Activated CD8-positive, alpha-beta T cell treated with anti-CD3 and anti-CD28 coated beads for 36 hours (primary cell): ENCODE measurements around the gene MFN2. TPM values are rescaled to one million over a fixed set of nuclear protein-coding genes. Genes with fewer than 3 reads are reported as not detected.

Experiments
- ATAC-seq: fragments of 200-7000 bp; cut with Tn5 transposase; one replicate; pipeline ENCODE4 v1.10.0; 2021; ENCODE audit warnings: mild to moderate bottlenecking, moderate library complexity
- CTCF ChIA-PET: fragments of 350-600 bp; sonication (Branson Sonifier 250); formaldehyde crosslinking; loops from one replicate; lab custom pipeline; 2021; ENCODE audit warnings: antibody characterized with exemption; lab: Charles Lee
- POLR2A ChIA-PET: fragments of 350-600 bp; sonication (Branson Sonifier 250); formaldehyde crosslinking; loops from one replicate; lab custom pipeline; 2021; ENCODE audit warnings: antibody characterized with exemption; lab: Charles Lee
- DNase-seq: peaks from one replicate; pipeline ENCODE4 v3.0.0-alpha.2; 2020
- H3K27ac Mint-ChIP-seq: one replicate; pipeline ENCODE4 v1.8.0; 2021; ENCODE audit warnings: mild to moderate bottlenecking, mixed read lengths
- H3K27me3 Mint-ChIP-seq: one replicate; pipeline ENCODE4 v1.8.0; 2021; ENCODE audit warnings: mixed read lengths
- H3K36me3 Mint-ChIP-seq: one replicate; pipeline ENCODE4 v1.8.0; 2021; ENCODE audit warnings: low read depth, mixed read lengths
- H3K4me1 Mint-ChIP-seq: one replicate; pipeline ENCODE4 v1.8.0; 2021; ENCODE audit warnings: low read depth, mixed read lengths
- H3K4me3 Mint-ChIP-seq: one replicate; pipeline ENCODE4 v1.8.0; 2021; ENCODE audit warnings: mild to moderate bottlenecking, moderate library complexity, mixed read lengths
- H3K9me3 Mint-ChIP-seq: one replicate; pipeline ENCODE4 v1.8.0; 2021; ENCODE audit warnings: mixed read lengths
- CTCF ChIP-seq: fragments of 200-600 bp; IDR thresholded peaks from one replicate; pipeline ENCODE4 v1.8.0; 2022; ENCODE audit warnings: antibody characterized with exemption, mild to moderate bottlenecking
- intact Hi-C: fragments of 100-400 bp; cut with micrococcal nuclease; formaldehyde crosslinking; loops from one replicate; pipeline ENCODE4 v1.10.0; 2022
- total RNA-seq, 2 experiments: library from RNA; stranded (reverse); gene quantifications; one replicate each; pipeline ENCODE4 v1.2.3, GENCODE V29; 2021

MFN2 gene
- total RNA-seq, 2 experiments from 2014 or later: 51.0 to 51.1 TPM

GRCh38 chr1:12053752-12054548 lies 73.7 kb downstream of the MFN2 start:
- H3K27ac Mint-ChIP-seq: no peak overlapping the region
- DNase-seq (peak; percentile 55), ATAC-seq (peak; percentile 25)
- ChIA-PET POLR2A (interaction anchor here (0.9 to 6.4 kb wide), 4 partner anchors 13 to 146 kb away, joined by 4 to 32 read pairs (median 6); no protein-coding TSS in a partner anchor), CTCF (no interaction called here)
- no peaks in the 10 kb centered on the region for H3K9me3 Mint-ChIP-seq
- intact Hi-C loops: no loop called here
- peaks cover 55% of the 10 kb centered on the region for H3K4me1 Mint-ChIP-seq
- no peak for TF ChIP-seq CTCF
- no peak overlapping the region for H3K4me3 Mint-ChIP-seq
- peaks cover 7% of the 10 kb centered on the region for H3K27me3 Mint-ChIP-seq
- H3K36me3 Mint-ChIP-seq: no peaks in the 10 kb centered on the region

- CTCF ChIA-PET: interaction anchor here (0.8 to 1.2 kb wide), 3 partner anchors 8 to 106 kb away, joined by 3 to 4 read pairs (median 3); no protein-coding TSS in a partner anchor
- DNase-seq (no peak), ATAC-seq (no peak)
- TF ChIP-seq CTCF: no peak
- Mint-ChIP-seq H3K4me3 (no peak overlapping the region), H3K27me3 (peaks cover 6% of the 10 kb centered on the region), H3K36me3 (no peaks in the 10 kb centered on the region), H3K9me3 (no peaks in the 10 kb centered on the region), H3K4me1 (peaks cover 64% of the 10 kb centered on the region), H3K27ac (no peak overlapping the region)
- intact Hi-C loops: no loop called here
- POLR2A ChIA-PET: interaction anchor here (0.6 to 6.4 kb wide), 6 partner anchors 11 to 147 kb away, joined by 3 to 32 read pairs (median 6); no protein-coding TSS in a partner anchor
These were observed 75.0 kb downstream of the MFN2 start for GRCh38 chr1:12055259-12055658.

GRCh38 chr1:12056331-12056841 lies 76.1 kb downstream of the MFN2 start:
- Mint-ChIP-seq H3K27me3 (peaks cover 9% of the 10 kb centered on the region), H3K27ac (no peak overlapping the region), H3K4me3 (no peak overlapping the region), H3K4me1 (peaks cover 64% of the 10 kb centered on the region), H3K36me3 (no peaks in the 10 kb centered on the region), H3K9me3 (no peaks in the 10 kb centered on the region)
- no peak for TF ChIP-seq CTCF
- CTCF ChIA-PET: interaction anchor here (0.8 to 1.6 kb wide), 3 partner anchors 11 to 121 kb away, joined by 3 to 5 read pairs (median 3); no protein-coding TSS in a partner anchor
- POLR2A ChIA-PET: interaction anchor here (1.6 to 6.4 kb wide), 6 partner anchors 9 to 148 kb away, joined by 6 to 40 read pairs (median 16); no protein-coding TSS in a partner anchor
- DNase-seq (peak; percentile 34), ATAC-seq (peak; percentile 10)
- intact Hi-C loops: no loop called here

- ChIA-PET POLR2A (interaction anchor here (0.8 to 5.0 kb wide), 7 partner anchors 8 to 149 kb away, joined by 3 to 40 read pairs (median 10); no protein-coding TSS in a partner anchor), CTCF (interaction anchor here (0.8 to 1.6 kb wide), 3 partner anchors 12 to 120 kb away, joined by 3 to 5 read pairs (median 3); no protein-coding TSS in a partner anchor)
- no peaks in the 10 kb centered on the region for H3K9me3 Mint-ChIP-seq
- H3K36me3 Mint-ChIP-seq: no peaks in the 10 kb centered on the region
- intact Hi-C loops: no loop called here
- H3K4me3 Mint-ChIP-seq: no peak overlapping the region
- DNase-seq (peak; percentile 81), ATAC-seq (peak; percentile 78)
- peaks cover 57% of the 10 kb centered on the region for H3K4me1 Mint-ChIP-seq
- no peak overlapping the region for H3K27ac Mint-ChIP-seq
- H3K27me3 Mint-ChIP-seq: peaks cover 17% of the 10 kb centered on the region
- TF ChIP-seq CTCF: no peak
These were observed 77.1 kb downstream of the MFN2 start for GRCh38 chr1:12057382-12057781.
